ENCODE data around the gene SALL4.

DNA sequence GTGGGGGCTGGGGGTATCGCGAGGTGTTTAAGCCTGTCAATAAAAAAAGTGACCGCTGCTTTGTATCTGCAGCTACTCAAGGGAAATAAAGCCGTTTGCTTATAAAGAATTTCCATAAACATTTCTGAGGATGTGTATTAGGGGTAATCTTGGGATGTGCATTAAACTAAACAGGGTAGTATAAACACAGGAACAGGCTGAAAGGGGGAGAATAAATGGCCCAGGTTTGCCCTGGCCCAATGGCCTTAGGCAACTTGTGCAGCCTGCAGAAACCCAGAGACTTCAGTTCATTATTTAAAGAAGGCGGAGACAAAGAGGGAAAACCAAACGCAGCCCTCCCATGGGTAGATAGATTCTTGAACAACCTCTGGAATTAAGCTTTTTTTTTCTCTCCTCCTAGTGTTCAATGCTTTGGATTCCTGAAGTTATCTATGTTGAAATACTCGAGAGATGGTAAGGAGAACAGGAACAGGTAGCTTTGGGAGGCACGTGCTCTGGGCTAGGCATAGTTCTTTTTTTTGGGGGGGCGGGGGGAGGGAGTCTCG is 35.6 kb upstream of the SALL4 start:
- no peak for TF ChIP-seq POLR2A (IDR thresholded peaks at IDR 0.05)
- TF ChIP-seq, protein P1, sequence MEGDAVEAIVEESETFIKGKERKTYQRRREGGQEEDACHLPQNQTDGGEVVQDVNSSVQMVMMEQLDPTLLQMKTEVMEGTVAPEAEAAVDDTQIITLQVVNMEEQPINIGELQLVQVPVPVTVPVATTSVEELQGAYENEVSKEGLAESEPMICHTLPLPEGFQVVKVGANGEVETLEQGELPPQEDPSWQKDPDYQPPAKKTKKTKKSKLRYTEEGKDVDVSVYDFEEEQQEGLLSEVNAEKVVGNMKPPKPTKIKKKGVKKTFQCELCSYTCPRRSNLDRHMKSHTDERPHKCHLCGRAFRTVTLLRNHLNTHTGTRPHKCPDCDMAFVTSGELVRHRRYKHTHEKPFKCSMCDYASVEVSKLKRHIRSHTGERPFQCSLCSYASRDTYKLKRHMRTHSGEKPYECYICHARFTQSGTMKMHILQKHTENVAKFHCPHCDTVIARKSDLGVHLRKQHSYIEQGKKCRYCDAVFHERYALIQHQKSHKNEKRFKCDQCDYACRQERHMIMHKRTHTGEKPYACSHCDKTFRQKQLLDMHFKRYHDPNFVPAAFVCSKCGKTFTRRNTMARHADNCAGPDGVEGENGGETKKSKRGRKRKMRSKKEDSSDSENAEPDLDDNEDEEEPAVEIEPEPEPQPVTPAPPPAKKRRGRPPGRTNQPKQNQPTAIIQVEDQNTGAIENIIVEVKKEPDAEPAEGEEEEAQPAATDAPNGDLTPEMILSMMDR (IDR thresholded peaks at IDR 0.05), result no peak

Data from vagina (tissue), 2 donors.